GM06990 (cell line): ENCODE measurements around the gene MORN5.

ENCODE experiments used
- DNase-seq: peaks from one replicate; pipeline ENCODE4 v3.0.0-alpha.2; 2011; ENCODE audit not compliant: insufficient read length; ENCODE audit errors: extremely low read depth
- H3K27me3 ChIP-seq: replicated peaks from 2 replicates; pipeline ENCODE4 v1.6.0; 2011; ENCODE audit warnings: low read length; ENCODE audit not compliant: control insufficient read depth, insufficient read depth
- H3K36me3 ChIP-seq: 2 replicates; pipeline ENCODE4 v1.5.1; 2011; ENCODE audit warnings: low read length; ENCODE audit not compliant: control insufficient read depth, insufficient read depth
- H3K4me3 ChIP-seq: replicated peaks from 2 replicates; pipeline ENCODE4 v1.5.1; 2011; ENCODE audit warnings: low read depth, mild to moderate bottlenecking, control low read depth, low read length
- CTCF ChIP-seq: IDR thresholded peaks from 2 replicates; pipeline ENCODE4 v1.5.1; 2011; ENCODE audit warnings: low read length, control low read depth, mild to moderate bottlenecking, inconsistent platforms; ENCODE audit not compliant: insufficient read depth, poor library complexity, severe bottlenecking

Gene MORN5

GRCh38 chr9:122119721-122120120, 40.0 kb upstream of the MORN5 start:
- Histone ChIP-seq H3K4me3 (no peak overlapping the region), H3K27me3 (no peaks in the 10 kb centered on the region), H3K36me3 (no peaks in the 10 kb centered on the region)
- TF ChIP-seq CTCF = no peak
- no peak for DNase-seq

- TF ChIP-seq CTCF = no peak
- H3K4me3 ChIP-seq = no peak overlapping the region
- no peaks in the 10 kb centered on the region for H3K36me3 ChIP-seq
- no peak for DNase-seq
- no peaks in the 10 kb centered on the region; the same call in 1 of the 2 replicates for H3K27me3 ChIP-seq
Observed at GRCh38 chr9:122120316-122121071, 39.2 kb upstream of the MORN5 start.

- Histone ChIP-seq H3K36me3 (no peaks in the 10 kb centered on the region), H3K27me3 (no peaks in the 10 kb centered on the region; the same call in none of the 2 replicates), H3K4me3 (no peak overlapping the region)
- no peak for TF ChIP-seq CTCF
- no peak for DNase-seq
Observed at GRCh38 chr9:122121391-122121790, 38.3 kb upstream of the MORN5 start.

- Histone ChIP-seq H3K36me3 (no peaks in the 10 kb centered on the region), H3K4me3 (no peak overlapping the region), H3K27me3 (peaks cover 1% of the 10 kb centered on the region)
- no peak for TF ChIP-seq CTCF
- no peak for DNase-seq
Observed at GRCh38 chr9:122121931-122122330, 37.8 kb upstream of the MORN5 start.

GRCh38 chr9:122122468-122122867, 37.2 kb upstream of the MORN5 start:
- no peak for DNase-seq
- no peak for TF ChIP-seq CTCF
- no peaks in the 10 kb centered on the region for H3K36me3 ChIP-seq
- peaks cover 1% of the 10 kb centered on the region for H3K27me3 ChIP-seq
- no peak overlapping the region for H3K4me3 ChIP-seq
